ENCODE measurements around the gene FDX2.

FDX2 gene

DNA sequence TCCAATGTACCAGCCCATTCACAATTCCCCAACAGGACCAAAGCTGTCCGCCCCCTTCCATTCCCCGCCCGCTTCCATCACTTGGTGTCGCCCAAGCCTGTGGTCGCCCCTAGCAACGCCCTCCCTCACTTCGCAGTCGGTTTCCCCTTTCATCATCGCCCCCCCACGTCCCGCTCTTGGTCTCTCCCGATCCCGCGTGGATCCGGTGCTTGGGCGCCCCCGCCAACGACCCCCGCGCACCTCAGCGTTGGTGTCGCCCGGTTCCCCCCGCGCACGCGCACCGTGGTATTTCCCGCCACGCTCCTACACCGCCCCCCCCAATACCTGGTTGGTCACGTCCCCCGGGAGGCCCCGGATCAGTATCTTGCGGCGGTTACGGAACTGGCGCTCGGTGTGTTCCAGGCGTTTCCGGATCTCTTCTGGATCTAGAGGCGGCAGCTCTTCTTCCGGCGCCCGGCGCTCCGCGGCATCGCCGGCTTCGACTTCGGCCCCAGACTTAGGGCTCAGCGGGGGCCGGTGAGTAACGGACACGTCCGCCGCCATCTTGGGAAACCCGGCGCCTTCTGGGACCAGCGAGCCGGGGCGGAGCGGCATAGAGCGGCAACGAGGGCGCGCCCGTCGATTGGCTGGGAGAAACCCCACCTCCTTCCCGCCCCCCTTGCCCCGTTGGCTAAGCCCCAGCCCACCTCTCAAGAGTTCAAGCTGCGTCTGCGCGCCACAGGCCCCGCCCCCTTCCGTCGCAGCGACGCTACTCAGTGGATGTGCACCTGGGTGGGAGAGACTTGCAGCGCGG is 17.3 kb upstream of the FDX2 start, which contains the start of gene RAVER1:
Gene RAVER1, minus strand, starts transcription at position 565 of the 793 bp plus-strand sequence. Its CDS starts 22 bp downstream, at position 543.
- peak; percentile 99 for DNase-seq

DNA sequence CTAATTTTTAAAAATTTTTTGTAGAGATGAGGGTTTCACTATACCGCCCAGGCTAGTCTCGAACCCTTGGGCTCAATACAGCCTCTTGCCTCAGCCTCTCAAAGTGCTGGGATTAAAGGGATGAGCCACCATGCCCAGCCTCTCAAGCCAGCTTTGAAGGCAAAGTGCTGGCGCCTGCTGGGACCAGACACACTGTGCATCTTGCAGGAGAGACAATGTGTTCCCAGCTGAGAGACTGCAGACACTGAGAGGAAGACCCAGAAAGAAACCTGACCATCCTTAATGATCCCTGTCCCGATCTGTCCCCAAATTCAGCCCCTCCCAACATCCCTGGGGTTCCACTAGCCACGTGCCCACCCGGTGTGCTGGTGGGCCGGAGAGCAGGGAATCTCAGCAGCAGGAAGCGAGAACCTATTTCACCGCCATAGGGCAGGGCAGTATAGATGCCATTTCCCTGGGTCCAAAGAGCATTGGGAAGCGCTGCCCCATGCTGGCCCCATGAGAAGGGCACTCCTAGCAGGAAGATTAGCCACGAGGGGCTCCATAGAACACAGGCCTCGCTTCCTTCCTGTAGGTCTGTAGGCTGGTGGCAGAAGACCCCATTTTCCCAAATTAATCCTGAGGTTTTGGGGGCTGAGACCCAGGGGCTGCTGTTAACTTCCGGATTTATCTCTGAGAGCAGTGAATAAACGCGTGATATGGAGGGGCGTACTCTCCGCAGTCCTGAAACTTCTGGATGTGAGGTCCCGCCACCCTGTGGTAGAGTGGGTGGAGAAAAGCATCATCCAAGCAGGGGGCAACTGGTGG is 16.5 kb upstream of the FDX2 start:
- no peak for DNase-seq

DNA sequence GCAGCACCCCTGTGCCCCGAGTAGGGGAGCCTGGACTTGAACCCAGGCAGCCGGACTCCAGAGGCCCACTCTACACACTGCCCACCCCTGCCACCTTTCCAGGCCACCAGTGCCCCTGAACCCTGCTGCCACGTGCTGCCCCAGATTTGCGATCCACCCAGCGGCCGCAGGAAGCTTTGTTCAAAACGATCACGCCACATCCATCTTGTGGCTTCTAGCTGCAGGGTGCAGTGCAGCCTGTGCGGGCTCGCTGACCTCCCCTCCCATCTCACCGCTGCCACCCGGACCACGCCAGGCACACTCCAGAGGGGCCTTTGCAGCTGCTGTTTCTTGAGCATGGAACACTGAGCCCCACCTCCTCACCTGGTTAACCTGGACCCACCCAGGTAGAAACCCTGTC is 13.7 kb upstream of the FDX2 start:
- no peak for DNase-seq

DNA sequence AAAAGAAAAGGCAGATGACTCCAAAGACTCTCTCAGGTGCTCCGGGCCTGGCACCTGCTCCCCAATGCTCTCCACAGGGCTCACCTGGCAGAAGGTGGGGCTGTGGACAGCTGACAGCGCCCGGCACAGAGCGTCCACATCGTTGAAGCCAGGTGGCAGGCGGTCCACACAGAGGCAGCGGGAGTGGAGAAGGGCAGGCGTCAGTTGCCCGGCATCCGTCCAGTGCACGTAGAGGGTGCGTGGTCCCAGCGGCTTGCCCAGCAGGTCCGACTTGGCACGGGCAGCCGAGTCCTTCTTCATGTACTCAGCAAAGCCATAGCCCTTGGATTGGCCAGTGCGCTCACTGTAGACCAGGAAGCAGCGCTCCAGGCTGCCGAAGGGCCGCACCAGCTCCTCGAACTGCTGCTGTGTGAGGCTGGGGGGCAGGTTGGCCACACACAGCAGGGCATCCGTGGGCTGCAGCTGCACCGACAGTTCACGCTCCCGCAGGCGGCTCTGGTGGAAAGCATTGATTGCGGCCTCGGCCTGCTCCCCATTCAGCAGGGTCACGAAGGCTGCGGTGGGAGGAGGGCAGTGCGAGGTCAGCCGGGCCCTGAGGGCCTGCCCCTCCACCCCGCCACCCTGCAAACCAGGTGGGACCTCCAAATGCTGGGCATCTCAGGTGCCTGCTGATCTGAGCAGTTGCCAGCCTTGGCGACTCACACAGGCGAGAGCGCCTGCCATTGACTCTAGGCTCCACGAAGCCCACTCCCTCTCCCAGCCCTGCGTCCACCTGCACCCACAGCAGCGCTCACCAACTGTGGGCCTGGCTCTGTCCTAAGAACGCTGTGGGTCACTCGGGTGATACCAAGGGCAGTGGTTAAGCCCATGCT is 13.0 kb upstream of the FDX2 start:
- DNase-seq = no peak

DNA sequence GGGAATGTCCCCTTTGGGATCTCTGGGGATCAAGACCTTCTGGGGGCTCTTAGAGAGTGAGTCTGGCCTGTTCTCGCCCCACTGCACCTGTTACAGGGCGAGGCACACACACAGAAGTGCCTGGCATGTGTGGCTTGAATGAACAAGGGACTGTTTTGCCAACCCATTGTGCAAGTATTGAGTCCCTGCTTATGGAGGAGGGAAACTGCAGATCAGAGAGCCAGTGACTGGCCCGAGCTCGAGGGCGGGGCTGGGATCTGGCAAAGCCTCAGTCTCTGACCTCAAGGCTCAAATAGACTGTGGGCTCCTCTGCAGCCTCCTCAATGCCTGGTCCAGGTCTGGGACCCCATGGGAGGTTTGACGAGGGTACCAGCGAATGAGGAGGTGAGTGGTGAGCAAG is 12.0 kb upstream of the FDX2 start:
- no peak for DNase-seq

DNA sequence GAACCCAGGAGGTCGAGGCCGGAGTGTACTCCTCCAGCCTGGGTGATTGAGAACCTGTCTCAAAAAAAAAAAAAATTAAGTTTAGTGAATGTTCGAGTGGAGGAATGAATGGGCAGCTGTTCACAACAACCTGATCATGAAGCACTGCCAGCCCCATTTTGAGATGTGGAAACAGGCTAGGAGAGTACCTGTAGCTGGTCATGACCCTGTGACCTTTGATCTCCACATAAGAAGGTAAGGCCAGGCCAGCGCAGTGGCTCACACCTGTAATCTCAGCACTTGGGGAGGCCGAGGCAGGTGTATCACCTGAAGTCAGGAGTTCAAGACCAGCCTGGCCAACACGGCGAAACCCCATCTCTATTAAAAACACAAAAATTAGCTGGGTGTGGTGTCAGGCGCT is 9.9 kb upstream of the FDX2 start:
- DNase-seq = no peak

DNA sequence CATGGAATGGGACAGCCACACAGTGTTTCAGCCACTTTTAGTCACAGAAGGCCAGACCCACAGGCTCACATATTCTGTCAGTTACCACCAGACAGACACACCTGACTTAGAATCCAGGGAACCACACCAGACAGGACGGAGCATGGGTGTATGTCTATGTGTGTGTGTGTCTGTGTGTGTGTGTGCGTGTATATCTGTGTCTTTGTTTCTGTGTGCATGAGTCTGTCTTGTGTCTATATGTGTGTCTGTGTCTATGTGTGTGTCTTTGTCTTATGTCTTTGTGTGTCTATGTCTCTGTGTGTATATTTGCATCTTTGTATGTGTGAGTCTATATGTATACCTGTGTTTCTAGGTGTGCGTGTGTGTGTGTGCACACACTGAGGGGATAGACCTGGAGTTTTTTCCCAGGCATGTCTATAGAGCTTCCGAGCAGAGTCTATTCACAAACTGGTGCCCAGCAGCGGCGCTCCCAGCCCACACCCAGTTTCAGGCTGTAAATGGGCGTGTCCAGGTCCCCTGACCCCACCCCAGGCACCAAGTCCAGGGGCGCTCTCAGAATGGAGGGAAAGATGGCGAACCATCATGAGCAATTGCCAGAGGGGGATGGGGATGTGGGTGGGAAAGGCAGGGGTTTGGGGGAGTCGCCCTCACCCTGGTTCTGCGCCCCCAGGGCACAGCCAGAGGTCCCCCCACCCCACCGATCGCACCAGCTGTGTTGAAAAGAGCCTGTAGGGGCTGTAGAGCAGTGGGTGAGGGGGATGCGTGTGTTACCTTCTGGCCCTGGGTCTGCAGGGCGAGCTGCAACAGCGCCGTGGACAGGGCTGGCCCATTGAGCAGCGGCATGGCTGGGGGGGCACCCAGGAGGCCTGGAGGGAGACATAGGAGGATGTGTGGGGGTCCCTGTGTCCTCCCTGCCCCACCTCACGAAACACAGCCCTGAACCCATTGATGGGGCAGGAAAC is 6.3 kb upstream of the FDX2 start:
- no peak for DNase-seq

DNA sequence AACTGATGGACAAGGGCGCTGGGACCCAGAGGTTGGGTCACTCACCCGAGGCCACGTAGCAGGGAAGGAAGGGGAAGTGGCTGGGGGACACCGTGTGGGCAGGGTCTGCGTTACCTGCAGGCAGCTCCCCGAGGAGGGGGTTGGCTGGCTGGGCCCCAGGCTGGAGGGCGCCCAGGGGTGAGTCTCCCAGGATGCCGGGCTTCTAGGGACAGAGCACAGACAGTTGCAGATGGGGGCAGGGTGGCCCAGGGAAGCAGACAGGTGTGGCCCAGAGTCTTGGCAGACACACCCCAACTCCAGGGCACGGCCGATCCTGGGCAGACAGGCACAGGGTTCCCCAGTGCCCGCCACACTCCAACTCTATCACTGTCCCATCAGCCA is 5.6 kb upstream of the FDX2 start:
- DNase-seq = no peak

DNA sequence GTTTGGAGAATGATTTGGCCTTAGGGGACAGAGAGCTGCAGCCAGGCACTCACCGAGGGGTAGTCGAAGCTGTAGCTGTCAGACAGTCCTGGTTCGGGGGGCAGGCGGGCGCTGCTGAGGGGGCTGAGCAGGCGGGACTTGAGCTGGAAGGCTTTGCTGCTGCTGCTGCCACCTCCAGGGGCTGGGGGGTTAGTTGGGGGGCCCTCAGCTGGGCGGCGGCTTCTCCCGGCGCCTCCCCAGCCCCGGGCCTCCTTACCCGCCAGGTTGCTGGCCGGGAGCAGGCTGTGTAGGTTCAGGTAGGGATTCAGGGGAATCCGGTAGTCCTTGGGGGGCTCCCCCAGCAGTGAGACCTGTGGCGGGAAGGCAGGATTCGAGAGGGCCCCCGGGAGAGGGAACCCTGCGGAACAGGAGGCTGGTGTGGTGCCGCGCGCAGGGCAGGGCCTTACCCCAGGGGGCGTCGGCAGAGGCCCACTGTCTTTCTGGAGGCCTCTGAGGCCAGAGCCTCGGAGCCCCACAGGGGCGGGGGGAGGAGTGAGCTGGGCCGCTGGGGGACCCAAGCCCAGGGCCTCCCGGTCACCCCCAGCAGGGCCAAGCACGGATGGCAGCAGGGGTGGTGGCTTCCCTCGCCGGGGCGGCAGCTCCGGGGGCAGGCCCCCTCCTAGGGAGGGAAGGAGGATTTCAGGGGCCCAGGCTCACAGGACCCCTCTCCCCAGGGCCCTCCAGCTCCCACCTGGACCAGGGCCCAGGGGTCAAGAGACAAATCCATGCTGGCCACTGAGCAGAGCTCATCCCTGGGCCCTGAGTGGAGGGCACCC is 5.0 kb upstream of the FDX2 start:
- DNase-seq = no peak

DNA sequence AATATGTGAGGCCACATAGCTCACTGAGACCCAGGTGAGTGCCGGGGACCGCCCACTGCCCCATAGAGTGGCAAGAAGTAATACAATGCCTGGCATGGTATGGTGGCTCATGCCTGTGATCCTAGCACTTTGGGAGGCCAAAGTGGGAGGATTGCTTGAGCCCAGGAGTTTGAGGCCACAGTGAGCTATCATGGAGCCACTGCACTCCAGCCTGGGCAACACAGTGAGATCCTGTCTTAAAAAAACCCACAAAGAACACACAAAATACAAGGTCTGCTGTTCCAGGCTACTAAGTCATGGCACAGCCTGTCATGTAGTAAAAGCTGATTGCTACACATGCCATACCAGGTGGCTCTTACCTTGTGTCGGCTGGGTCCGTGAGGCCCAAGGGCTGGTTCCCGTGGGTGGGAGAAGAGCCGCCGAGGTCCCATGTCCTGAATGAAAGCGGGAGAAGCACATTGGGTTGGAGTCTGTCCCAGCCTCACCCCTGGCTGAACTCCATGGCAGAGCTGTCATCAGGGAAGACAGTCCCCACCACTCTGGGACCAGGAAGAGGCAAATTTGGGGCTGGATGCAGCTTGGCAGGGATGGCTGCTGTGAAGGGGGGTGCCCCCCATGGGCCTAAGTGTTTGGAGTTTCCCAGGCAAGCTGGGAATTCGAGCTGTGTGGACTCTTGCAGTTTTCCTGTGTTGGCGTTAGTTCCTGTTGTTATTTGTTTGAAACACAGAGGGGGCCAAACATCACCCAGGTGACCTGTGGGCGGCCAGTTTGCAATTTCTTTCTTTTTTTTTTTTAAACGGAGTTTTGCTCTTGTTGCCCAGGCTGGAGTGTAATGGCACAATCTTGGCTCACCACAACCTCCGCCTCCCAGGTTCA is 3.2 kb upstream of the FDX2 start:
- DNase-seq = no peak

DNA sequence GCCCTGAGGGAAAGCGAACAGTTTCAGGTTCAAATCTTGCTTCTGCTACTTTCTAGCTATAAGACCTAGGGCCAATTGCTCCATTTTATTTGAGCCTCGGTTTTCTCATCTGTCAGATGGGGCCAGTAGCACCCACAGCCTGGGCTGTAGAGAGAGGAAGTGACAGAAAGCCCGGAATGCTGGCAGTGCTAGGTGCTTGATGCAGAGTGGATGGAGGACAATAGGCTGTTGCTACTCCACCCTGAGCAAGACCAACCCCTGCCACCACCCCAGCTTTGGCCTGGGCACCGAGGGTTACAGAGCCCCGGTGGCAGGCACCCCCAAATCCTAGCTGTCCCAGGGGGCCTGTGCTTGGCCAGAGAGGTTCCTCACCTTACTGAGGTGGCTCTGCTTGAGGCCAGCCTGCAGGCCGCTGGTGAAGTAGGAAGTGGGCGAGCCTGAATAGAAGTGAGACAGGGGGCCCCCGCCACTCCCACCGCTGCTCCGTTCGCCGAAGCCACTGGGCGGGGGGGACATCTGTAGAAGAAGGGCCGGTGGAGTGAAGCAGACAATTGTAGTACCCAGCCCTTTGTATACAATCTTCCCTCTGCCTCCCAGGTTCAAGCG is 2.1 kb upstream of the FDX2 start:
- DNase-seq = no peak

DNA sequence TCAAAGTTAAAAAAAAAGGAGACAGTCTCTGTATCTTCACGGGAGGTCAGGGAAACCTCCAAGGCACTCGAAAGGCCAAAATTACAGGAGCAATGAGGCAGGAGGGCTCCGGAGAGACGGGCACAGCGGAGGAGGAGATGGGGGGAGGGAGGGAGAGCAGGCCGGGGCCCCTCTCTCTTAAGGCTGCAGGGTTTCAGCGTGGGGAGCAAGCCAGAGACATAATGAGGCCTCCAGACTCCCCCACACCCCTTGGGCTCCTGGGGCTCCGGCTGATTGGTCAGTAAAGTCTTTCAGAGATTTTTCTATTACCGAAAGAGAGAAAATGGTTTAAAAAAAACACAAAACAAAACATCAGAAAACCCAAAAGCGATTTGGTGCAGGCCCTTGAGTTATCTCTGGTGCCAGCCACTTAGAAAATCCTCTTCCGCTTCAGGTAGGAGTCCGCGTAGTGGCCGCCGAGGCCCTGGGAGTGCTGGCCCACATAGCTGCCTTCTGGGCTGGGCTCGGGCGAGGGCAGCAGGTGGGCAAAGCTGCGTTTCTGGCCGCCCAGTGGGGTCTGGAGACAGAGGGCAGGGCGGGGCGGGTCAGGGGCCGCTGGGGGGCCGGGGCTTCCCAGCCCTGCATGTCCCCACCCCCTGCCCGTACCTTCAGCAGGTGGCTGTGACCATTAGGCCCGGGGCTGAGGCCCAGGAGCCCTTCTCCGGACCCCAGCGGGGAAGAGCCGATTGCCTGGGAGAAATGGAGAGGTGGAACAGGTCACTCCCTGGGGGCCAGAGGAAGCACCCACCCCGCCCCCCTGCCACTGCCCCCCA is 1.4 kb upstream of the FDX2 start:
- DNase-seq = no peak

DNA sequence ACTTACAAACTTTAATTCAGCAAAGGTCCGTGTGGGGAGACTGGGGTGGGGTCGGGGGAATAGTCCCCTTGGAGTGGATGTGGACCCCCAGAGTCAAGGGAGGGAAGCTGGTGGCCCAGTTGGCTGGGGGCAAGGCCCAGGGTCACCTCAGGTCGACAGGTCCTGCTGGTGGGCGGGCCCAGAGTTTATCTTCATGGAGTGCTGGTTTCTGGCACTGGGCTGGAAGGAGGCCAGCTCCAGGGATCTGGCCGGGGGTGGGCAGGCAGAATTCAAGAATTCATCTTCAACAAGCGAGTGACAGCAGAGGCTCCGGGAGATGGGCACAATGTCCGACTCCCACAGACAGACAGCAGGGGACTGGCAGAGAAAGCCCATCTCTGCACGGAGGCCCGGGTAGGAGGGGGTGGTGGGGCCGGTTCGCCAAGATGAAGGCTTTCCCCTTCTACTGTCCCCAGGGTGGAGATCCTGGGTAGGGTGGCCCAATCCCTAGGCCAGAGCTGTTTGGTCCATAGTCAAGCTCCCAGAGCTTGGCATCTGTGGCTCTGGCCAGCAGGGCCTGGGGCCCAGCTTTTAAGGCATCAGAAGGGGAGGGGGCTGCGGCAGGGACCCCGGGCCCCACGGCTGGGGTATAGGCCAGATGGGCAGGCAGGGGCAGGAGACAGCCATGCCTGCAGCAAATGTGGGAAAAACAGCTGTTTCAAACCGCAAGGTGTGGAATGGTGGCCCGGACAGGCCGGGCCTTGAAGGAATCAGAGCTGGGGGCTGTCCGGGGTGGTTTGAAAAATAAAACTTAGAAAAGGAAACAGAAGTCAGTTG is 622 bp upstream of the FDX2 start:
- no peak for DNase-seq

DNA sequence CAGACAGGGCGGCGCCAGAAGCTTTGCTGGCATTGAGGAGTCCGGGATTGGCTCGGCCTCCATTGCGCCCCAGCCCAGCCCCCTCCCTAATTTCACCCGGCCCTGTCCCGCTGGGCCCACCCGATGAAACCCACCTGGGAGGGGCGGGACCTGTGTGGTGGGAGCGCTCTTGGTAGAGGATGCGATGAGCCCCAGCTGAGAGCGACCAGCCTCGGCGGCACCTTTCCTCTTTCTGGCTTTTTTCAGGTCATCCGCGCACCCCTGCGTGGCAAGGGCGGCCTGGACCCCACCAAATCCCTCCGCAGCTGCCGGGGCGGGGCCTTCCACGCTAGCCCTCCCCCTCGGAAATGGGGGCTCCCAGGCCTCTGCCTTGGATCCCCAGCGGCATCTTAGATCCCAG is 6.4 kb downstream of the FDX2 start, which contains the start of gene ZGLP1:
Gene ZGLP1, minus strand, starts transcription at position 393 of the 400 bp plus-strand sequence.
- DNase-seq = no peak

DNA sequence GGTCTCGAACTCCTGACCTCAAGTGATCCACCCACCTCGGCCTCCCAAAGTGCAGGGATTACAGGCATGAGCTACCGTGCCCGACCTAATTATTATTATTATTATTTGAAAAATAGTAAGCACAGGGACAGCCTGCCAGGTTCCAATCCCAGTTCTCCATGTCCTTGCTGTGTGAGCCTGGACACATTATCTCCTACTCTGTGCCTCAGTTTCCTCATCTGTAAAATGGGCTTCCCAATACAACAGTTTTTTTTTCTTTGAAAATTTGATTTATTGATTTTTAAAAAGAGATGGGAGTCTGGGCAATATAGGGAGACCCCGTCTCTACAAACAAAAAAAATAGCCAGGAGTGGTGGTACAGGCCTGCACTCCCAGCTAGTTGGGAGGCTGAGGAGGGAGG is 9.5 kb downstream of the FDX2 start:
- DNase-seq = no peak

DNA sequence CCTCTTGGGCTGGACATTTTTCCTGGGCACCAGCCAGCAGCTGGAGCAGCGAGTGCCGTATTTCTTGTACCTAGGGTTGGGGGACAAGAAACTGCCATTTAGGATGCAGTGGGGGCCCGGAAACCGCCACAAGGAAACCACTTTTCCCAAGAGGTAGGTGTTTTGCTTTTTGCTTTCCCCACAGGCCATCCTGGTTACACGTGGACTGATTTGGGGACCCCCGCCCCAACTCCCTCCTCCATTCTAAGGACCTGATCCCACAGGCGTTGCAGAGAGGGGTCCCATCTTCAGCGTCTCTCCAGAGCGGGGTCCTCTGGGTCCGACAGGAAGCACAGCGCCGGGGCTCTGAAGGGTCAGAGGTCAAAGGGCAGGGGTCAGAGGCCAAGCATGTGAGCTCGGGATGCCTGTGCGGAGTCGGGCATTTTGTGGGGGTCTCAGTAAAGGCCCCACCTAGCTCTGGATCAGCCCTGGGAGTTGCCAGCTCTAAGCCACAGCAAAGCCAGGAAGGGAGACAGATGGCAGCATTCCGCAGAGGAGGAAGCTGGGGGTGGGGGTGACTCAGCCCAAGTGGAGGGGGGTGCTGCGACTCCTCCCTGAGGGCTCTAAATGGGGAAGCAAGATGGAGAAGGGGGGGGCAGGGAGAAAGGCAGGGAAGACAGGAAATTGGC is 10.5 kb downstream of the FDX2 start:
- DNase-seq = no peak
